Spleen (tissue), 11 donors: ENCODE data around the gene GCSAM. TPM values are rescaled to one million over a fixed set of nuclear protein-coding genes. Genes with fewer than 3 reads are reported as not detected.

ENCODE experiments used
- DNase-seq: peaks from one replicate; pipeline ENCODE4 v3.0.0-alpha.2; 2020
- H3K27ac ChIP-seq, 8 donors: fragments of 200-600 bp; sonication (generic) in 7 of 8; 1 replicate in 4 of 8; 2 replicates in 4 of 8; pipeline versions ENCODE4 v1.5.0 to v1.8.0; 2016 to 2021; ENCODE audit warnings: inconsistent platforms in 4 of 8, mild to moderate bottlenecking in 4 of 8, moderate library complexity in 1 of 8
- H3K27me3 ChIP-seq, 7 donors: fragments of 200-600 bp; sonication (generic) in 6 of 7; replicated peaks in 1 of 7; 1 replicate in 4 of 7; 2 replicates in 3 of 7; pipeline versions ENCODE4 v1.5.0 to v1.8.0; 2016 to 2021; ENCODE audit warnings: inconsistent platforms in 3 of 7, mild to moderate bottlenecking in 1 of 7
- H3K36me3 ChIP-seq, 6 donors: fragments of 200-600 bp; sonication (generic) in 5 of 6; 1 replicate in 4 of 6; 2 replicates in 2 of 6; pipeline versions ENCODE4 v1.5.0 to v1.8.0; 2016 to 2021; ENCODE audit warnings: inconsistent platforms in 2 of 6
- H3K4me1 ChIP-seq, 6 donors: fragments of 200-600 bp; sonication (generic) in 5 of 6; 1 replicate in 3 of 6; 2 replicates in 3 of 6; pipeline versions ENCODE4 v1.5.0 to v1.8.0; 2016 to 2021; ENCODE audit warnings: inconsistent platforms in 3 of 6
- H3K4me3 ChIP-seq, 8 donors: fragments of 200-600 bp; sonication (generic) in 7 of 8; 1 replicate in 4 of 8; 2 replicates in 4 of 8; pipeline versions ENCODE4 v1.5.0 to v1.8.0; 2016 to 2021; ENCODE audit warnings: inconsistent platforms in 4 of 8, mild to moderate bottlenecking in 4 of 8, moderate library complexity in 2 of 8
- H3K9me3 ChIP-seq, 8 donors: fragments of 200-600 bp; sonication (generic) in 7 of 8; 1 replicate in 4 of 8; 2 replicates in 4 of 8; pipeline versions ENCODE4 v1.5.0 to v1.8.0; 2016 to 2021; ENCODE audit warnings: inconsistent platforms in 4 of 8
- POLR2A ChIP-seq, 3 donors: fragments of 450-650 bp; IDR thresholded peaks; one replicate each; pipeline ENCODE4 v1.5.1; 2017; ENCODE audit warnings: antibody characterized with exemption in 3 of 3, mild to moderate bottlenecking in 1 of 3
- POLR2AphosphoS5 ChIP-seq, 3 donors: sonication (generic); formaldehyde crosslinking; IDR thresholded peaks; one replicate each; pipeline ENCODE4 v1.5.1; 2017; ENCODE audit warnings: antibody characterized with exemption in 3 of 3
- WGBS, 5 donors: extraction: QIAGEN DNeasy Blood & Tissue Kit in 3 of 5; methylation state at CpG; one replicate each; pipeline versions ENCODE4 v1.1.5 to v1.1.7; 2013 to 2018; 5-methylcytosine and 5-hydroxymethylcytosine counted together
- intact Hi-C: fragments of 100-400 bp; cut with DNase I; formaldehyde crosslinking; loops from one replicate; pipeline ENCODE4 v1.15.0; 2023; ENCODE audit warnings: low total_unique reads
- polyA plus RNA-seq, 3 donors: library from polyadenylated mRNA; stranded (reverse); fragments of 200-250 nt; gene quantifications; one replicate each; pipeline ENCODE4 v1.2.1, GENCODE V29; 2013
- total RNA-seq, 7 donors: library from RNA; depleted of rRNA in 3 of 7; stranded (reverse); fragments of >200 nt in 3 of 7; fragmentation: NEBNext Ultra II Directional in 4 of 7; extraction: Animal tissue kit (Norgen Biotek cat#: 25700) in 4 of 7; gene quantifications; one replicate each; pipeline versions ENCODE4 v1.1.0 to v1.2.1, GENCODE V29; 2016 to 2021
- TF ChIP-seq, protein P1 (sequence below), 11 experiments: fragments of 200-600 bp in 7 of 11; fragments of 450-650 bp in 4 of 11; sonication (generic) in 4 of 11; IDR thresholded peaks in 8 of 11; conservative IDR thresholded peaks in 3 of 11; 1 replicate in 7 of 11; 2 replicates in 4 of 11; pipeline versions ENCODE4 v1.4.0 to v1.8.0; 2016 to 2021; ENCODE audit warnings: antibody characterized with exemption in 11 of 11, inconsistent platforms in 4 of 11, mild to moderate bottlenecking in 1 of 11
- donor health status: healthy with polysubstance abuse.
- donor health status: DM: no; HTN: no; CAD: no; lungs with moderate emphysema.
- donor health status: DM: no; HTN: no; CAD: no.
- donor health status: Bipolar disorder and iron deficiency.
- donor health status: healthy.
- donor health status: DM: no; HTN: no; CAD: no.
- donor health status: DM: yes; HTN: yes; CAD: no.

GCSAM gene
- total and polyA plus RNA-seq, 10 donors = 2.7 to 20.9 (median 8.9) TPM

GRCh38 chr3:112170046-112170445 is 37.0 kb upstream of the GCSAM start:
- intact Hi-C loops = no loop called here

GRCh38 chr3:112167758-112168157 is 34.7 kb upstream of the GCSAM start:
- H3K4me3 ChIP-seq = no peak overlapping the region
- no peaks in the 10 kb centered on the region for H3K27me3 ChIP-seq
- H3K27ac ChIP-seq = no peak overlapping the region
- H3K4me1 ChIP-seq = no peaks in the 10 kb centered on the region
- no peak for DNase-seq
- peaks cover 0 to 18% (median 7%) of the 10 kb centered on the region in 8 donors for H3K9me3 ChIP-seq
- H3K36me3 ChIP-seq = no peaks in the 10 kb centered on the region
- TF ChIP-seq POLR2AphosphoS5 (IDR thresholded peaks at IDR 0.05) (no peak), POLR2A (IDR thresholded peaks at IDR 0.05) (no peak)
- TF ChIP-seq, protein P1, sequence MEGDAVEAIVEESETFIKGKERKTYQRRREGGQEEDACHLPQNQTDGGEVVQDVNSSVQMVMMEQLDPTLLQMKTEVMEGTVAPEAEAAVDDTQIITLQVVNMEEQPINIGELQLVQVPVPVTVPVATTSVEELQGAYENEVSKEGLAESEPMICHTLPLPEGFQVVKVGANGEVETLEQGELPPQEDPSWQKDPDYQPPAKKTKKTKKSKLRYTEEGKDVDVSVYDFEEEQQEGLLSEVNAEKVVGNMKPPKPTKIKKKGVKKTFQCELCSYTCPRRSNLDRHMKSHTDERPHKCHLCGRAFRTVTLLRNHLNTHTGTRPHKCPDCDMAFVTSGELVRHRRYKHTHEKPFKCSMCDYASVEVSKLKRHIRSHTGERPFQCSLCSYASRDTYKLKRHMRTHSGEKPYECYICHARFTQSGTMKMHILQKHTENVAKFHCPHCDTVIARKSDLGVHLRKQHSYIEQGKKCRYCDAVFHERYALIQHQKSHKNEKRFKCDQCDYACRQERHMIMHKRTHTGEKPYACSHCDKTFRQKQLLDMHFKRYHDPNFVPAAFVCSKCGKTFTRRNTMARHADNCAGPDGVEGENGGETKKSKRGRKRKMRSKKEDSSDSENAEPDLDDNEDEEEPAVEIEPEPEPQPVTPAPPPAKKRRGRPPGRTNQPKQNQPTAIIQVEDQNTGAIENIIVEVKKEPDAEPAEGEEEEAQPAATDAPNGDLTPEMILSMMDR (IDR thresholded peaks at IDR 0.05 in 8 of 11, conservative IDR thresholded peaks at IDR 0.05 in 3 of 11) = no peak
- intact Hi-C loops = no loop called here
- 45 to 85% (median 62%) methylated on average over 2 of the region's 2 CpGs for WGBS, 5 donors

More at GRCh38 chr3:112170046-112170445, 37.0 kb upstream of the GCSAM start:
- WGBS, 5 donors = 87 to 97% (median 95%) methylated on average over 2 of the region's 2 CpGs
- no peaks in the 10 kb centered on the region for H3K36me3 ChIP-seq
- peaks cover 0 to 13% (median 7%) of the 10 kb centered on the region in 8 donors for H3K9me3 ChIP-seq
- DNase-seq = no peak
- H3K27me3 ChIP-seq = no peaks in the 10 kb centered on the region
- H3K4me3 ChIP-seq = no peak overlapping the region
- TF ChIP-seq, protein P1 (IDR thresholded peaks at IDR 0.05 in 8 of 11, conservative IDR thresholded peaks at IDR 0.05 in 3 of 11) = no peak
- TF ChIP-seq POLR2AphosphoS5 (IDR thresholded peaks at IDR 0.05) (no peak), POLR2A (IDR thresholded peaks at IDR 0.05) (no peak)
- H3K27ac ChIP-seq = no peak overlapping the region
- no peaks in the 10 kb centered on the region for H3K4me1 ChIP-seq

DNA sequence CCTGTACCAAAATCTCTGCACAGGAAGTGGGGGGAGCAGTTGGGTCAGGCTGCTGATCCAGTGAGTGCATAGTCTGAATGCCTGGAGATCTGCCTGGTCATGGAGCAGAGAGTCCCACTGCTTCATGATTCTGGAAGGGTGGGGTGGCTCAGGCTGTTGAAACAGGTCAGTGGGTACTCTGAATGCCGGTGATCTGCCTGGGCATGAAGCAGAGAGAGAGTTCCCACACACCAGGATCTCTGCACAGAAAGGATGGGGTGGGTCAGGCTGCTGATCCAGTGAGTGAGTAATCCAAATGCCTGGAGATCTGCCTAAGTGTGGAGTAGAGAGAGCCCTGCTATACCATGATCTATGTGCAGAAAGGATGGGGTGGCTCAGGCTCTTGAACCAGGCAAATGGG is 16.1 kb upstream of the GCSAM start:
- Histone ChIP-seq H3K36me3 (no peaks in the 10 kb centered on the region), H3K4me3 (no peak overlapping the region), H3K9me3 (peaks cover 0 to 49% (median 34%) of the 10 kb centered on the region in 8 donors), H3K4me1 (no peaks in the 10 kb centered on the region), H3K27me3 (no peaks in the 10 kb centered on the region), H3K27ac (no peak overlapping the region)
- 78 to 100% (median 100%) methylated on average over 1 of the region's 1 CpG for WGBS, 5 donors
- intact Hi-C loops = no loop called here
- no peak for DNase-seq
- TF ChIP-seq, protein P1 (IDR thresholded peaks at IDR 0.05 in 8 of 11, conservative IDR thresholded peaks at IDR 0.05 in 3 of 11) = no peak
- no peak for TF ChIP-seq POLR2AphosphoS5 (IDR thresholded peaks at IDR 0.05)
- TF ChIP-seq POLR2A (IDR thresholded peaks at IDR 0.05) = no peak

- H3K36me3 ChIP-seq = no peaks in the 10 kb centered on the region
- WGBS, 5 donors = 53 to 70% (median 56%) methylated on average over 1 of the region's 1 CpG
- TF ChIP-seq, protein P1 (IDR thresholded peaks at IDR 0.05 in 8 of 11, conservative IDR thresholded peaks at IDR 0.05 in 3 of 11) = no peak
- TF ChIP-seq POLR2A (IDR thresholded peaks at IDR 0.05) = no peak
- no peak for TF ChIP-seq POLR2AphosphoS5 (IDR thresholded peaks at IDR 0.05)
Measured at GRCh38 chr3:112143689-112144088, 10.6 kb upstream of the GCSAM start.

More at GRCh38 chr3:112143689-112144088, 10.6 kb upstream of the GCSAM start:
- Histone ChIP-seq H3K27me3 (no peaks in the 10 kb centered on the region), H3K4me1 (no peaks in the 10 kb centered on the region), H3K9me3 (peaks cover 0 to 39% (median 30%) of the 10 kb centered on the region in 8 donors), H3K4me3 (no peak overlapping the region), H3K27ac (no peak overlapping the region)
- intact Hi-C loops = no loop called here
- DNase-seq = no peak
